Panc1 (cell line): Measurements from ENCODE around the gene PCSK1N. TPM values are rescaled to one million over a fixed set of nuclear protein-coding genes. Genes with fewer than 3 reads are reported as not detected.

Source experiments
- ATAC-seq: fragments of 200-7000 bp; cut with Tn5 transposase; 2 replicates; pipeline ENCODE4 v1.9.1; 2020; ENCODE audit warnings: mild to moderate bottlenecking, moderate library complexity
- BruUV-seq: library from RNA; stranded (reverse); fragments of 400-500 nt; replicated peaks from 2 replicates; lab custom pipeline; 2021; lab: Mats Ljungman, UMichigan
- CTCF ChIA-PET: fragments of 300-600 bp; sonication (Branson Sonifier 250); formaldehyde crosslinking; loops from one replicate; lab custom pipeline; 2022; ENCODE audit warnings: antibody characterized with exemption; lab: Charles Lee
- POLR2A ChIA-PET: fragments of 300-600 bp; sonication (Branson Sonifier 250); formaldehyde crosslinking; loops from one replicate; lab custom pipeline; 2022; ENCODE audit warnings: antibody characterized with exemption; lab: Charles Lee
- DNase-seq: peaks from one replicate; pipeline ENCODE4 v3.0.0-alpha.2; 2010; ENCODE audit warnings: low read depth, low spot score
- H3K27ac ChIP-seq: 2 replicates; pipeline ENCODE4 v1.5.1; 2011; ENCODE audit warnings: mild to moderate bottlenecking, low read length, inconsistent platforms
- H3K27me3 ChIP-seq: fragments of 200-500 bp; sonication (Bioruptor generic); 2 replicates; pipeline ENCODE4 v1.6.0; 2014; ENCODE audit warnings: low read length, inconsistent platforms; ENCODE audit not compliant: control insufficient read depth, insufficient read depth
- H3K36me3 ChIP-seq: fragments of 200-500 bp; sonication (Bioruptor generic); 2 replicates; pipeline ENCODE4 v1.5.1; 2014; ENCODE audit warnings: inconsistent platforms, mild to moderate bottlenecking, low read length, moderate library complexity; ENCODE audit not compliant: control insufficient read depth, insufficient read depth
- H3K4me1 ChIP-seq: 2 replicates; pipeline ENCODE4 v1.5.1; 2011; ENCODE audit warnings: inconsistent platforms, mild to moderate bottlenecking, low read length, moderate library complexity; ENCODE audit not compliant: control insufficient read depth, insufficient read depth
- H3K4me3 ChIP-seq, 2 experiments: 2 replicates each; pipeline ENCODE4 v1.5.1; 2011 to 2012; ENCODE audit warnings: low read depth in 2 of 2, low read length in 2 of 2, mild to moderate bottlenecking in 2 of 2, inconsistent platforms in 1 of 2, moderate library complexity in 1 of 2
- H3K9me3 ChIP-seq: fragments of 200-500 bp; sonication (Bioruptor generic); 2 replicates; pipeline ENCODE4 v1.5.1; 2014; ENCODE audit warnings: low read depth, mild to moderate bottlenecking, inconsistent platforms, low read length, moderate library complexity; ENCODE audit not compliant: control insufficient read depth, insufficient read depth
- POLR2AphosphoS5 ChIP-seq: IDR thresholded peaks from 2 replicates; pipeline ENCODE4 v1.6.1; 2012; ENCODE audit warnings: mild to moderate bottlenecking, low read depth, low read length, moderate library complexity
- SIN3A ChIP-seq: IDR thresholded peaks from 2 replicates; pipeline ENCODE4 v1.6.1; 2012; ENCODE audit warnings: low read depth, mild to moderate bottlenecking, low read length, moderate library complexity, borderline replicate concordance; ENCODE audit not compliant: insufficient read depth
- TCF7L2 ChIP-seq: IDR thresholded peaks from 2 replicates; pipeline ENCODE4 v1.6.1; 2011; ENCODE audit warnings: mild to moderate bottlenecking, low read depth, low read length, inconsistent platforms
- in situ Hi-C: cut with HindIII; loops from 2 replicates; pipeline ENCODE4 v1.10.0; 2016; ENCODE audit warnings: low sequenced_read_pairs, low pct_unique_long_range_greater_than_20kb
- intact Hi-C: fragments of 100-400 bp; cut with micrococcal nuclease; formaldehyde crosslinking; loops from one replicate; pipeline ENCODE4 v1.10.0; 2022; ENCODE audit not compliant: unreplicated experiment
- total RNA-seq: library from RNA; stranded (reverse); gene quantifications from one replicate; pipeline ENCODE4 v1.2.1, GENCODE V29; 2021; ENCODE audit not compliant: unreplicated experiment
- TF ChIP-seq, protein P1 (sequence below): fragments of 450-650 bp; IDR thresholded peaks from 2 replicates; pipeline ENCODE4 v1.5.1; 2017; ENCODE audit warnings: mild to moderate bottlenecking
- TF ChIP-seq, protein P2 (sequence below), 2 experiments: IDR thresholded peaks; 2 replicates each; pipeline ENCODE4 v1.6.1; 2011 to 2012; ENCODE audit warnings: low read depth in 2 of 2, control low read depth in 1 of 2, low read length in 1 of 2, mild to moderate bottlenecking in 1 of 2, moderate library complexity in 1 of 2; ENCODE audit not compliant: insufficient read depth in 1 of 2

PCSK1N gene
- total RNA-seq, 1 experiment from 2014 or later = 17.8 TPM

DNA sequence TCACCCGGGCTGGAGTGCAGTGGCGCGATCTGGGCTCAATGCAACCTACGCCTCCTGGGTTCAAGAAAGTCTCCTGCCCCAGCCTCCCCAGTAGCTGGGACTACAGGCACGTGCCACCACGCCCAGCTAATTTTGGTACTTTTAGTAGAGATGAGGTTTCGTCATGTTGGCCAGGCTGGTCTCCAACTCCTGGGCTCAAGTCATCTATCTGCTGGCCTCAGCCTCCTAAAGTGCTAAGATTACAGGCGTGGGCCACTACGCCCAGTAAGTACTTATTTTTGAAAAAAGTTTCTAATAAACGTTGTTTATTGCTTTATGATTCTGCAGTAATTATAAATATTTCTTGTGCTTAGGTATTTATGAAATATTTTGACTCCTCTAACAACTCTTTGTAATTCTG, 4.3 kb upstream of the PCSK1N start:
- in situ Hi-C loops (no loop called here), intact Hi-C loops (no loop called here)

DNA sequence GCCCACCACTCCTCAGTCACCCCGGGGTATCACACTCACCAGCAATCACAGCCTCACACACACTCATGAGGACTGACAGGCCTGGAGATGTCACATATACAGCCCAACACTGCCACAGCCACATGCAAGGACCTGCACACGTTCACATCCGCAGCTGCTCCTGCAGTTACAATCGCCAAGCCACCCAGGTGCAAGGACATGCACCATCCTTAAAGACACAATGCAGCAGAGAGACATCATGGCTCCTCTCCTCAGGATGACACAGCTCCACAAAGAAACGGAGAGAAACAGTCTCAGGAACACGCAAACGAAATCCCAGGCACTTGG, 1.1 kb downstream of the PCSK1N start:
- Histone ChIP-seq H3K4me1 (no peaks in the 10 kb centered on the region), H3K27ac (no peak overlapping the region), H3K9me3 (no peaks in the 10 kb centered on the region), H3K4me3 (peak overlapping the region; percentile 51 to 54), H3K27me3 (no peaks in the 10 kb centered on the region), H3K36me3 (no peaks in the 10 kb centered on the region)
- no peak for DNase-seq
- CTCF ChIA-PET = interaction anchor here (0.6 kb wide), 1 partner anchor 165 kb away, joined by 4 read pairs; no protein-coding TSS in a partner anchor
- no TSS peak for BruUV-seq
- TF ChIP-seq SIN3A = no peak
- TF ChIP-seq POLR2AphosphoS5 = no peak
- TF ChIP-seq, protein P1, sequence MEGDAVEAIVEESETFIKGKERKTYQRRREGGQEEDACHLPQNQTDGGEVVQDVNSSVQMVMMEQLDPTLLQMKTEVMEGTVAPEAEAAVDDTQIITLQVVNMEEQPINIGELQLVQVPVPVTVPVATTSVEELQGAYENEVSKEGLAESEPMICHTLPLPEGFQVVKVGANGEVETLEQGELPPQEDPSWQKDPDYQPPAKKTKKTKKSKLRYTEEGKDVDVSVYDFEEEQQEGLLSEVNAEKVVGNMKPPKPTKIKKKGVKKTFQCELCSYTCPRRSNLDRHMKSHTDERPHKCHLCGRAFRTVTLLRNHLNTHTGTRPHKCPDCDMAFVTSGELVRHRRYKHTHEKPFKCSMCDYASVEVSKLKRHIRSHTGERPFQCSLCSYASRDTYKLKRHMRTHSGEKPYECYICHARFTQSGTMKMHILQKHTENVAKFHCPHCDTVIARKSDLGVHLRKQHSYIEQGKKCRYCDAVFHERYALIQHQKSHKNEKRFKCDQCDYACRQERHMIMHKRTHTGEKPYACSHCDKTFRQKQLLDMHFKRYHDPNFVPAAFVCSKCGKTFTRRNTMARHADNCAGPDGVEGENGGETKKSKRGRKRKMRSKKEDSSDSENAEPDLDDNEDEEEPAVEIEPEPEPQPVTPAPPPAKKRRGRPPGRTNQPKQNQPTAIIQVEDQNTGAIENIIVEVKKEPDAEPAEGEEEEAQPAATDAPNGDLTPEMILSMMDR = no peak
- TF ChIP-seq, protein P2, sequence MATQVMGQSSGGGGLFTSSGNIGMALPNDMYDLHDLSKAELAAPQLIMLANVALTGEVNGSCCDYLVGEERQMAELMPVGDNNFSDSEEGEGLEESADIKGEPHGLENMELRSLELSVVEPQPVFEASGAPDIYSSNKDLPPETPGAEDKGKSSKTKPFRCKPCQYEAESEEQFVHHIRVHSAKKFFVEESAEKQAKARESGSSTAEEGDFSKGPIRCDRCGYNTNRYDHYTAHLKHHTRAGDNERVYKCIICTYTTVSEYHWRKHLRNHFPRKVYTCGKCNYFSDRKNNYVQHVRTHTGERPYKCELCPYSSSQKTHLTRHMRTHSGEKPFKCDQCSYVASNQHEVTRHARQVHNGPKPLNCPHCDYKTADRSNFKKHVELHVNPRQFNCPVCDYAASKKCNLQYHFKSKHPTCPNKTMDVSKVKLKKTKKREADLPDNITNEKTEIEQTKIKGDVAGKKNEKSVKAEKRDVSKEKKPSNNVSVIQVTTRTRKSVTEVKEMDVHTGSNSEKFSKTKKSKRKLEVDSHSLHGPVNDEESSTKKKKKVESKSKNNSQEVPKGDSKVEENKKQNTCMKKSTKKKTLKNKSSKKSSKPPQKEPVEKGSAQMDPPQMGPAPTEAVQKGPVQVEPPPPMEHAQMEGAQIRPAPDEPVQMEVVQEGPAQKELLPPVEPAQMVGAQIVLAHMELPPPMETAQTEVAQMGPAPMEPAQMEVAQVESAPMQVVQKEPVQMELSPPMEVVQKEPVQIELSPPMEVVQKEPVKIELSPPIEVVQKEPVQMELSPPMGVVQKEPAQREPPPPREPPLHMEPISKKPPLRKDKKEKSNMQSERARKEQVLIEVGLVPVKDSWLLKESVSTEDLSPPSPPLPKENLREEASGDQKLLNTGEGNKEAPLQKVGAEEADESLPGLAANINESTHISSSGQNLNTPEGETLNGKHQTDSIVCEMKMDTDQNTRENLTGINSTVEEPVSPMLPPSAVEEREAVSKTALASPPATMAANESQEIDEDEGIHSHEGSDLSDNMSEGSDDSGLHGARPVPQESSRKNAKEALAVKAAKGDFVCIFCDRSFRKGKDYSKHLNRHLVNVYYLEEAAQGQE (IDR thresholded peaks at IDR 0.05; ENCODE audit: insufficient read depth in 1 of 2, low read depth in 2 of 2, low read length in 1 of 2) = no peak
- TF ChIP-seq TCF7L2 = no peak
- POLR2A ChIA-PET = interaction anchor here (0.7 kb wide), 1 partner anchor 121 kb away, joined by 3 read pairs; no protein-coding TSS in a partner anchor
- intact Hi-C loops = no loop called here
- in situ Hi-C loops = no loop called here
- peak; percentile 52 for ATAC-seq

More for the DNA sequence above, 4.3 kb upstream of the PCSK1N start:
- H3K27ac ChIP-seq = no peak overlapping the region
- TF ChIP-seq TCF7L2 (no peak), SIN3A (no peak)
- TF ChIP-seq, protein P1 = no peak
- H3K4me1 ChIP-seq = no peaks in the 10 kb centered on the region
- ChIA-PET POLR2A (no interaction called here), CTCF (no interaction called here)
- no peaks in the 10 kb centered on the region for H3K9me3 ChIP-seq
- no peaks in the 10 kb centered on the region for H3K36me3 ChIP-seq
- DNase-seq = no peak
- H3K4me3 ChIP-seq = no peak overlapping the region
- BruUV-seq = no TSS peak
- no peaks in the 10 kb centered on the region for H3K27me3 ChIP-seq
- ATAC-seq = no peak
